HuH-7.5 (cell line): Measurements from ENCODE around the gene PPT2.
A peak's percentile ranks its signal among the peaks of the same experiment; 100 is the strongest.

Source experiments
- DNase-seq: peaks from one replicate; pipeline ENCODE4 v3.0.0; 2011; ENCODE audit warnings: low spot score

The PPT2 gene, protein sequence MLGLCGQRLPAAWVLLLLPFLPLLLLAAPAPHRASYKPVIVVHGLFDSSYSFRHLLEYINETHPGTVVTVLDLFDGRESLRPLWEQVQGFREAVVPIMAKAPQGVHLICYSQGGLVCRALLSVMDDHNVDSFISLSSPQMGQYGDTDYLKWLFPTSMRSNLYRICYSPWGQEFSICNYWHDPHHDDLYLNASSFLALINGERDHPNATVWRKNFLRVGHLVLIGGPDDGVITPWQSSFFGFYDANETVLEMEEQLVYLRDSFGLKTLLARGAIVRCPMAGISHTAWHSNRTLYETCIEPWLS

DNA sequence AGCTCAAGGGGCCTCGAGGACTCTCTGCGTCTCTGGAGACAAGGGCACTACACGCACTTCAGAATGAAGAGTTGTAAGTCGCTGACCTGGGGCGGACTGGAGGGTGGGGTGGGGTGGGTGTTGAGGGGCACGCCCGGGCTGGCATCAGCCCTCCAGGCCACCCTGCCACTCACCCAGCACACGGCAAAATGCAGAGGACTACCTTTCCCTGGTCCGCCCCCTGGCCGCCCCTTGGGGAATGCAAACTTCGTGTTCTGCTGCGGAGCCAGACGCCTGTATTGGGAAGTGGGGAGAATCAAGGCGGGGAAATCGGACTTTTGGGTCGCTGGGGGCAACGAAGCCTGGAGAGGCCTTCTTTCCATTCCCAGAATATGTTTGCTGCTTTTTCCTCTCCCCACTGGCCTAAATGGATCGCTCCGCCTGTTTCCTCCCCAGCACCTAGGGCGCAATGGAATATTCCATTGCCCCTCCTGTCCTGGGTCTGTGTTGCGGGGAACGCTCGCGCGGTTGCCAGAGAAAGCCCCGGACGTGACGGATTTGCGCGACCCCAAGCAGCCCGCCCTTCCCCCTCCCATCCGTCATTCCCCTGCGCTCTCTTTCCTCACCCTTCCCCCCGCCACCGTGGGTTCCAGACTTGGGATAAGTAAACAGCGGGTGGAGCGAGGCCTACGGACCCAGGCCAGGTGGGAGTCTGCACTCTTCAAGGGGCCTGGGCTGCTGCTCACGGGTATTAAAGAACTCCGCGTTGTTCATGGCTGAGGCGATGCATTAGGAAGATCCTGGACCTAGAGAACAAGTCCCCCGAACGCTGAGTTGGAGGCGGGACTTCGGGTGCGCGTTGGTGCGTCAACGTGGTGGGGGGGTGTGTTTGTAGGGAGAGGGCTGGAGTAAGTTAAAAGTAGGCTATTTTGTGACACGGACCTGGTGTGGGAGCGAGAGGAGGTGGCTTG is at the start of gene PPT2:
PPT2 (plus strand) TSS at position 578 of the 950 bp plus-strand sequence. CDS start 454 bp downstream, outside the sequence.
- DNase-seq, result peak; percentile 76

DNA sequence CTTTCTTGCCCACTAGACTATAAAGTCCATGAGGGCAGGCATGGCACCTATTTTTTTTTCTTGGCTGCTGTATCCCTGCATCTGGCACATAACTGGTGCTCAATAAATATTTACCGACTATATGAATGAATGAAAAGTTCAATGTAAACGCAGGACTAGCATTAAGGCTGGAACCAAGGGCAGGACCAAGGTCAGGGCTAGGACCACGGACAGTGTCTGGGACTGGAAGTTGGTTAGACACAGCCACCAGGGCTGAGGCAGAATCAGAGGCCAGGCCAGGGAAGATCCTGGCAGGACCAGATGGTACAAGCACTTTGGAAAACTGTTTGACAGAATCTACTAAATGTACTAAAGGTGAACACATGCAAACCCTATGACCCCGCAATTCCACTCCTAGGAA is 48.5 kb upstream of the PPT2 start:
- no peak for DNase-seq

DNA sequence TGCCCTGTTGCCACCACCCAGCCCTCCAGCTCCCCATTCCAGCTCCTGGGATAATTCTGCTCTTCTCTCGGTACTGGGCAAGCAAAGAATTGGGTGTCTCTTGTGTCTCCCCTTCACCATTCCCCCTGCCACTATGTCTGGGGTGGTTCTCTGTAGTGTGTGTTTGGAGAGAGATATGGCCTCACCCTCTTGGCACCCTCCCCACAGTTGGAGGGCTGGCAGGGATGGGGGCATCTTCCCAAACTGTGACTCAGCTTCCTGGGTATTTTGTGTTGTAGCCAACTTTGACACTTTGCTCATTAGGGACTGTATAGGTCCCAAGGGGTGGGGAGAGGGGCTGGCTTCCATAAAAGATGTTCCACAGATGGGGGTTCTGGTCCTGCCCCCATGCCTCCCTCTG is 46.5 kb upstream of the PPT2 start:
- no peak for DNase-seq

DNA sequence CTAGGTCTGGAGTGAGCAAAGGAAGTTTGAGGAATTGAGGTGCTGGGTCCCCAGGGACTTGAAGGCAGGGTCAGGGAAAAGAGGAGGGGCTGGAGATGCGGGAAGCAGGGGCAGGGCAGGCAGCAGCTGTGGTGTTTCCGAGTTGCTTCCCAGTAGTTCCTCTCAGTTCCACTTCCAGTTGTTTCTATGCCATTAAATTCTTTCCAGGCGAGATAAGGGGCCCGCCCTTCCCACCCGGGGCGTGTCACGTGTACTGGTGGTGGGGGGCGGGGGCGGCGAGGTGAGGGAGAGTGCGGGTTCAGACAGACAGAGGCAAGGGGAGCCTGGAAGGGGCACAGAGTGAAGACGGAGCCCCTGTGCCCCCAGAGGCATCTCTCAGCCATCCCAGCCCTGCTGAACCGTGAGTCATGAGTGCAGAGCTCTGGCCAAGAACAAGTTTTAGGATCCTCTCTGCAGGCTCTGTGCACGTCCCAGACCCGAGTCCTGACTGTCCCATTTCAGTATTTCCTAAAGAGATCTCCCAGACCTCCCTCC is 45.8 kb upstream of the PPT2 start:
- no peak for DNase-seq

DNA sequence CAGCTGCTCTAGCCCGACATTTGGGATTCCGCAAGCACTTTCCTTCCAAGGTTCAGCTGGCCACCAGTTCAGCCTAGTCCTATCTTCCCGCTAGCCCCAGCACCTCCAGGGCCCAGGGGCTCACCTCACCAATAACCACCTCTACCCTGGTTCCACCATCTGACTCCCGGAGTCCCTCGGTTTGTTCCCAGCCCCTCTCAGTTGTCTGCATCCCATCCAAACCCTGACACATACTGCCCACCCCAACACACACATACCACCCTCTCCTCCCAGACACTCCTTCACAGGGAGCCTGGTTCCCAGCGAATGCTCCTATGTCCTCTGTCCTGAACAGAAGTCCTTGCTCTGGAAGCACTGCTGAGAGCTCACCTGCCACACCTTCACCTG is 45.2 kb upstream of the PPT2 start:
- DNase-seq, result no peak

DNA sequence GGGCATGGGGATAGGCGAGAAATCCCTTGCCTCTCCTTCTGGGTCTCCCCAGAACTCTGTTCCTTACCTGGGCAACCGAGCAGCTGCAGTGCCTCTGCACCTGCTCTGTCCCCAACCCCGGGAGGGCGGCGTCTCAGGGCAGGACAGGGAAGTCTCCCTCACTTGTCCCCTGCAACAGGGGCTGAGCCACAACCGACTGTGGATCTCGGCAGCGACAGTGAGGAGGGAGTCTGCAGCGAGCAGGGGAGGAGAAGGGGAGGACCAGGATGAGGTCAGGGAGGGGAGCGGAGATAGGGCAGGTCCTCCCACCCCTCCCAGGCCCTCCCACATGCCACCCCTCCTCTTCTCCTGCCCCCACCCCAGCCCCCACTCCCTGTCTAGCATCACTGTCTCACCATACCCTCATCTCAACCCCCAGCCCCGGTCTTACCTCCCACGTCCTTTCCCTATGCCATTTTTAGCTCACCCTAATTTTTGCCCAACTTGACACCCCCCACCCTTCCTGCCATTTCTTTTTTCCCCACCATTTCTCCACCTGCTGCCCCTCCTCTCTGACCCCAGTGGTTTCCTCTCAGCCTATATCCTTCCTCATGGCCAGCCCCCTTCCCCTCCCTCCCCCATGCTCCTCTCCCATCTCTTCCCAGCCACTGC is 44.7 kb upstream of the PPT2 start, which contains the start of gene TNXB:
TNXB (minus strand) TSS at position 225 of the 651 bp plus-strand sequence. CDS start 11,140 bp downstream, outside the sequence.
- no peak for DNase-seq

DNA sequence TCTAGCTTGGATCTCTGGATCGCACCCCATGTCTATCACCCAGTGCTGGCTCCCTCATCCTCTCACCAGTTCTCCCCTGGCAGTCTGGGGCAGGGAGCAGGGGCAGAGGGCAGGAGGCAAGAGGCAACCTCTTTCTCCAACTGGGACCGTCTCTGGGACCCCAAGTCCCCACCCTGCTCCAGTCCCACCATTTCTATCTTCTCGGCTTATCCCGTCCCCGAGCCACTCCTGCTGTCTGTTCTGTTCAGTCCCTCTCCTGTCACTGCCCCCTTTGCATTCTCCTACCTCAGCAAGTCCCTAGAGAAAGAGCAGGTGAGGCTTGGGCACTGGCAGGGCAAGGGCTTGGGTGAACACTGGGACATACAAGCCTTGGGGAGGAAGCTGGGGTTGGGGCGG is 44.2 kb upstream of the PPT2 start:
- no peak for DNase-seq

DNA sequence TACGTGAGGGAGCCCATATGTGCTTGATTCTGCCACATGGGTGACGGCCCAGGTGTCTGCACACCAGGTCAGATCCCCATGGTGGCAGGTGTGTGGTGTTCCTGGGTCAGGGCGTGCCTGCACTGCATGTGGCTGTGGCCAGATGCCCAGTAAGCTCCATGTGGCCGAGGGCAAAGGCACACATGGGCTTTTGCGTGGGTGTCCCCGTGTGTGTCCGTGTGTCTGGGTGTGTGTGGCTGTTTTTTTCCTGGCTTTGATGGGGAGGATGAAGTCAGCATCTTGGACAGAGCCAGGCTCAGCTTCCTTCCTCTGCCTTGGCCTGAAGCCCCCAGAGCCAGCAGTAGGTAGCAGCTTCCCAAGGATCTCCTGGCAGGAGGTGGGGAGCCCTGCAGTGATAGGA is 43.3 kb upstream of the PPT2 start:
- DNase-seq, result no peak

DNA sequence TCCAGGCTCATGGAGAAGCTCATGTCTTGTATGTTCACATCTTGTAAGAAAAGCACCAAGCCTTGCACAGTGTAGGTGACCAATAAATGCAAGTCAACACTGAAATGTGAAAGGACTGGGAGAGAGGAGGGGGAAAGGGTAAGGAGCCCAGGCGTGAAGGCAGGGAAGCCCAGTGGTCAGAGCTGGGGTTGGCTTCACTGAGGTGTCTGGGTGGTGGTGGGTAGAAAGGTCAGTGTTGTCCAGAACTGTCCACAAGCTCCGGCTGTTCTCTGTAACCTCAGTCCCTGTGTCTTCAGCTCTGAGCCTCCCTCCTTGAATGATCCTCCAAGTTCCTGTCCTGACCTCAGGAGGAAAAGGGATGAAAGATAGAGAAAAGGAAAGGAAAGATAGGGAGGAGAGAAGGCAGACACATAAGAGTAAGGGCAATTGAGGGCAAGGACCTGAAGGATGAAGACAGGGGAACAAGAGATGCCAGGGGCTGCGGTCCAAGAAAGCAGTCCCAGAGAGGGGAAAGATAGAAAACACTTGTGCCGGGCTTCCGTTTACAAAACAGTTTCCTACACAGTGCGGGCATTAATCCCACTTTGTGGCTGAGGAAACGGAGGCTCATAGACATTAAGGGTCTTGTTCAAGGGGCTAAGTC is 42.4 kb upstream of the PPT2 start:
- DNase-seq, result no peak

DNA sequence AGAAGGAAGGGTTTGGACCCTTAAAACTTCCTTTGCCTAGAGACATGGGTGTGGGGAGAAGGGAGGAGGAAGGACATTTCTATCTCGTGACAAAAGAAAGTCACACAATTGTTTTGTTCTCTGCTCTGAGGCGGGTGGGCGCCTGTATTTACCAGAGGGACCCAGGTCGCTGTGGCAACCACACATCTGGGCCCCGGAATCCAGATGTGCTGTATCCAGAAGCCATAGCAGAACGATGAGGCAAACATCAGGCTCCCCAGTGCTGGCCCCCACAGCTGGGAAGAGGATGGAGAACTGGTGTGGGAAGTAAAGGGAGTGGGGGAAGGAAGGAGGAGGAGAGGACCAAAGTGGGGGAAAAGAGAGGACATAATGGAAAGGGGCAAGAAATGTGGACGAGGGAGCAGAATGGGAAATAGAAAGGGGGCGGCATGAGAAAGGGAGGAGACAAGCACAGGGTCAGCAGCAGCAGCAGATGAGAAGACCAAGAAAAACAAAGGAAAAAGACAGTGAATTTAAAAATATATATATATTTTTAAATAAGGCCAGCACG is 41.4 kb upstream of the PPT2 start:
- DNase-seq, result no peak

DNA sequence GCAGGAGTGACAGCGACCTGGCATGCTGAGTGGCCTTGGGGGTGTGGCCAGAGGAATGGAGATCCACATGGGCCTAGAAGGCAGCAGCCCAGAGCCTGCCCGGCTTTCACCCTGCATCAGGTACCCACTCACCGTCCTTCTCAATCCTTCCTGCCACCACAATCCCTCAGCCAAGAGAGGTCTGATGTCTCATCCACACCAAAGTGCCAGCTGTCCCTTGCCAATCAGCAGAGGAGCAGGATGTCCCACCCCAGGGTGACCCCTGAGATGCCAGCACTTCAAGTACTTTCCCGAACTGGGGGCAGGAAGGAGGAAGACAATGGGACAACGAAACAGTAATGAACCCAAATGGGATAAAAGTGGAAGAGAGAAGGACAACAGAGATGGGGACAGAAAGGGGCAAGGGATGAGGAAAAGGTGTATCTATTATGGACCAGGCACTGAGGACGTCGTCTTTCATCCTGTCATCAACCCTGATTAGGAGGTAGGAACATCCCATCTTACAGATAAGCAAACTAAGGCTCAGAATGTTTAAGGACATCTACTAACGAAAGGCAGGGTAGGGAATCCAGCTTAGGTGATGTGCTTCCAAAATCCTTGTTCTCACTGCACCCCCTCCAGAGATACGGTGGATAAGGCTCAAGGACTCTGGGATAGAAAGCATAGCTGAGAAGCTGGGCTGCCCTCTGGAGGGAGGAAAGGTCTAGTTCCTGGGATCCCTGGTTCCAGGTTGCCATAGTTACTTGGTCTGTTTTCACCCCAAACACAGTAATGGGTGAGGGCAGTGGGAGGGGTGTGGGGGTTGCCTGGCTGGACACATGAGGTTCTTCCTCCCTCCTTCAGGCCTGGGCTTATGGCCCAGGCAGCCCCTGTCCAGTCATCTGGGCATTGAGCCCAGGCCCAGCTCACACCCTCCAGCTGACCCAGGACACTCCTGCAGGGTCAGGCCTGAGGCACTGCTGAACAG is 40.3 kb upstream of the PPT2 start:
- DNase-seq, result no peak

DNA sequence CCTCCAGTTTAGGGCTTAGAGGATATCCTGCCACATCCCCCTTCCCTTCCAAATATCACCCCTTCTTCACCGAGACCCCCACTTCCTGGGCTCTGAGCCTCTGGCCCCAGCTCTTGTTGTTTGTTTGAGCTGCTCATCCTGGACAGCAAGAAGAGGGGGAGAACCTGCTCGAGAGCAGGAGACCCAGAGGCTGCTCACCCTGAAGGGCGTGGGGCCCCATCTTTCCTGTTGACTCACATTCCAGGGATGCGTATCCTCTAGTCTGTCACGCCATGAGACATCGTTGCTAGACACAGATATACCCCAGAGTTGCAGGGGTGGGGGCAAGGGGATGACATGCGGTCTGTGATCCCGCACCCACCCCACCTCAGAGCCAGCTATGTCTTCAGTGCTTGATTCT is 39.1 kb upstream of the PPT2 start:
- DNase-seq, result no peak

DNA sequence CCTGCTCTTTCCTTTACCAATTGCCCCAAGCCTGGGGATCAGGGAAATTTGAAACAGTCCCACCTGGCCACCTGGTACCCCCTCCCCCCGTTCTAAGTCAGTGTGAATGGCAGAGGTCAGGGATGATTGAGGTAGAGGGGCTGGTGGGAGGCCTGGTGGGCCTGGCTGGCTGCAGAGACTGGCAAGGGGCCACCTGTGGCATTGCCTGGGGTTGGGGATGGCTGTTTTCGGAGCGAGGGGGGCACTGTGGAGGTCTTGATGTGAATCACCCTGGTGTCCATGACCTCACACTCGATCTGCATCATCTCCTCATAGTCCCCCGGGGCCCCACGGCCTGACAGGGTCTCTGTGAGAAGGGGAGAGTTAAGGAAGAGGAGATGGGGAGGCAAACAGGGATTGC is 38.3 kb upstream of the PPT2 start:
- DNase-seq, result no peak

DNA sequence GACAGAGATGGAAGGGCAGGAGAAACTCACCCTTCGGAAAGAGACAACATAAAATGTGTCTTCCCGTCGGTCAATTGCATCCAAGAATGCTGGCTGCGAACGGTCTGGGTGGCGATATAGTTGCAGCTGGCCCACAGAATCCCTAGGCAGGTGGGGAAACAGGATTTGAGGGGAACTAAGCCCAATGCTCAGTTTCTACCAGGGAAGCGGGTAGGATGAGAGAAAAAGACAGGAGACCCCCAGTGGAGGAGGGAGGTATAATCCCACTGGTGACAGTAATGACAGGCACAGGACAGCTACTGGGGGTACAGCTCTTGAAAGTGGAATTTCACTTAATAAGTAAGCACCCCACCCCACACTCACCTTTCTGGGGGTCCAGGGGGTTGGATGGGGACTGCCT is 37.3 kb upstream of the PPT2 start:
- DNase-seq, result peak; percentile 36

DNA sequence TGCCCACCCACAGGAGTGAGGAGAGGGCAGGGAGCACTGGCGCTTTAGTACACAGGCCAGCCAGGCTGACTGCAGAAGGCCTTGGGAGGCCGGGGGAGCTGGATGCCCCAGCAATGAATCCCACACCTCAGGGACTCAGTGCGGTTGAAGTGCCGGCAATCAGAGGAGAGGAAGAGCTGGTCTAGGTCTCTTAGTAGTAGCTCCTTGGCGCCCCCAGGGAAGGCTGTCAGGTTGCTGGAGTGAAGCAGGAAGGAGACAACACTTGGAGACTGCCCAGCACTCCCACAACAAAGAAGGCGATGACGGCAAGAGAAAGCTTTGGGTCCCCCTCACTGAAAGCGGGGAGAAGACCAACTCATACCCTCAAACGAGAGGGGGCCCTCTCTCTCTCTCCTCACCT is 36.5 kb upstream of the PPT2 start:
- no peak for DNase-seq

DNA sequence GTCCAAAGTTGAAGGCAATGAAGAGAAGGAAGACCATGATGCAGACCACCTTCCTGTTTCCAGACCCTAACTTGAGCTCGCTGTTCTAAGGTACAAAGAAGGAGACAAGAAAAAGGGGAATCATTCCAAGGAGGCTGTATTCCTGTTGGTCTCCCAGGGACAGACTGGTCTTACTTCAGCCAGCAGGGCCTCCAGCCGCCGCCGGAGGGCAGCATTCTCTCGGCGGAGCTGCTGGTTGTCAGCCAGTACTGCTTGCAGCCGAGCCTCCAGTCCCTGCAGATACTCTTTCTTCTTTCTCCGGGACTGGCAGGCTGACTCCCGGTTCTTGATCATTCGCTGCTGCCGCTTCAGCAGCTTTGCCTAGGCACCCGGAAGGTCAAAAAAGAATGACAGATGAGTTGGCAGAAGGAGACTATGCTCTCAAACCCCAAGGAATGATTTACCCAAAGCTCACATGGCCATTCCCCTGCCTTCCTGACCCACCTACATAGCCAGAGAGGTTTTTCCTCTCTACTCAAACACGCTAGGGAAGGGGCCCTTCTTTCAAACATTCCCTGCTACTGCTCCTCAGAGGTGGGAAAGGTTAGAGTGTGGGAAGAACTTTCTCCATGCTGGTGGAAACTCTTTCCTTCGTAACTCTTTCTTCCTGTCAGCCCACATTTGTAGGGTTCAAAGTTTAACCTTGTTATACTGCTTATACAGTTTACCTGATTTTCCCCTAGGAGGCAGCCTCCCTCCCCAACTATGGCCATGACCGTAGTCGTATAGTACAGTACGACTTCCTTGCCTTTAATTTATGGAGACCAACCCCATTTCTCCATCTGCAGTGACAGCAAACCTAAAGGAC is 34.9 kb upstream of the PPT2 start:
- DNase-seq, result peak; percentile 79

DNA sequence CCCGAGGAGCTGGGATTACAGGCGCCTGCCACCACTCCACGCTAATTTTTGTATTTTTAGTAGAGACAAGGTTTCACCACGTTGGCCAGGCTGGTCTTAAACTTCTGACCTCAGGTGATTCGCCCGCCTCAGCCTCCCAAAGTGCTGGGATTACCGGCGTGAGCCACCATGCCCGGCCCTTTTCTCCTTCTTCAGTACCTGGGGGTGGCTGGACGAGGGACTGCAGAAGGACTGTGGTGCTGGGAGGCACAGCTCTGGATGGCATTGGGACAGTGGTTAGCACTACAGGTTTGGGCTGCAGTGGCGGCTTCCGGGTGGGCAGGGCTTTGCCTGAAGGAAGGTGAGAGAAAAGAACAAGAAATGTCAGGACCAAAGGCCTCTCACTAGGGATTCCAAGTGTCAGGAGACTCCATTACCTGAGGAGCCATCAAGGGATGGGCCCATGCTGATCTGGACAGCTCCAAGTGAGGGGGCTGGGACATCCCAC is 33.3 kb upstream of the PPT2 start:
- no peak for DNase-seq

DNA sequence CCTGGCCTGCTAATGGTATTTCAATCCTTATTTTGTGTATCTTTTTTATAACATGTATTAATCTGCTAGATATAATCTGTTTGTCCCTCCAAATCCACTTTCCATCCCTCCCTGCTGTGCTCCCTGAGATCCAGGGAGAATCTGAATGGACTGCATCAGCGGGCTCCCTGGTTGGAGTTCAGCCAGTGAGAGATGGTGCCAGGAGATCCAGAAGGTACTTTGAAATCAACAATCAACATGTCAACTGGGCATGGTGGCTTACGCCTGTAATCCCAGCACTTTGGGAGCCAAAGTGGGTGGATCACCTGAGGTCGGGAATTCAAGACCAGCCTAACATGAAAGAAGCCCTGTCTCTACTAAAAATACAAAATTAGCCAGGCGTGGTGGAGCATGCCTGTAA is 30.3 kb upstream of the PPT2 start:
- no peak for DNase-seq

DNA sequence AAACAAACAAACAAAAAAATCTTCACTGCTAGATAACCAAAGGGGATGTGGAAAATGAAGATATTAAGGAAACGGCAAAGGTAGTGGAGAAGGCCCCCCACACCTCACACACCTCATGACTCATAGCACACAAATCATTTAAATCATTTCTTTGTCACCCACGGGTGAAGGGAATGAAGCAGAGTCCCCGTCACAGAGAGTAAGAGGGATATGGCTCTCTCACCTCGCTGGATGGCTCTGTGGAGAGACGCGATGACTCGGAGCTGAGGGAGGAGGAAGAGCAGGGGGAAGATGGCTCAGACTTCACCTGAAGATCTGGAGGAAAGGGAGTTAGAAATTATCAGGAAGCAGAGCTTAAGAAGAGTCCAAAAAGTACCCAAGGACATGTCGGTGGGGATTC is 27.1 kb upstream of the PPT2 start:
- no peak for DNase-seq

DNA sequence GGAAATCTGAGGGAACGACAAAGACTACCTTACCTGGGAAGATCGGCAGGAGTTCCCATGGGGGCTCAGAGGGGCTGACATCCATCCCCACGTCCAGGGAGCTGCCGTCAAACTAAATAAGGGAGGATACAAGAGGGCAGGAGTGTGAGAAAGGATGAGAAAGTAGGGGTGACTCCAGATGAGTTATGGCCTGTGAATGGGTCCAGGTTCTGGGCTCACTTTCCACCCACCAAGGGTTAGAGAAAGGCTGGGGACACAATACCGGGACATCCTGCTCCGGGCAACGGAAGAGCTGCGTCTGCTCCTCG is 26.6 kb upstream of the PPT2 start:
- DNase-seq, result no peak
